Activated naive CD4-positive, alpha-beta T cell treated with Interleukin-2 at 50 U/mL for 16 hours (primary cell): ENCODE results near the gene SARNP.
"Not testable (repeated sequence)": the region's sequence is repeated elsewhere in the genome, so short reads cannot be mapped to it uniquely, and the experiment has no call there.

Experiments
- DNase-seq: peaks from one replicate; pipeline ENCODE4 v3.0.0-alpha.2; 2020

SARNP gene

GRCh38 chr12:55838361-55838760, 20.8 kb upstream of the SARNP start:
- DNase-seq: no peak

DNA sequence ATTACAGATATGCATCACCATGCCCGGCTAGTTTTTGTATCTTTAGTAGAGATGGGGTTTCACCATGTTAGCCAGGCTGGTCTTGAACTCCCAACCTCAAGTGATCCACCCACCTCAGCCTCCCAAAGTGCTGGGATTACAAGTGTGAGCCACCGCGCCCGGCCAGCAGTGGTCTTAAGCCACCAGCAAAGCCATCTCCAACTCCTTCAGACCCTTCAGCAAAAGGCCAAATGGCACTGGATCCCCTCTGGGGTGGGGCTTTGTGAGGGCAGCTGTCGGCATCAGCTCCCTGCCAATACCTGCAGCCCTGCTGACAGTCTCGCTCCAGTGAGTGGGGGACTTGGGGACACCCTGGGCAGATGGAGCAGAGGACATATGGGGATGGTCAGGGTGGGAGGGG, 16.9 kb upstream of the SARNP start:
- DNase-seq: not testable (repeated sequence)

DNA sequence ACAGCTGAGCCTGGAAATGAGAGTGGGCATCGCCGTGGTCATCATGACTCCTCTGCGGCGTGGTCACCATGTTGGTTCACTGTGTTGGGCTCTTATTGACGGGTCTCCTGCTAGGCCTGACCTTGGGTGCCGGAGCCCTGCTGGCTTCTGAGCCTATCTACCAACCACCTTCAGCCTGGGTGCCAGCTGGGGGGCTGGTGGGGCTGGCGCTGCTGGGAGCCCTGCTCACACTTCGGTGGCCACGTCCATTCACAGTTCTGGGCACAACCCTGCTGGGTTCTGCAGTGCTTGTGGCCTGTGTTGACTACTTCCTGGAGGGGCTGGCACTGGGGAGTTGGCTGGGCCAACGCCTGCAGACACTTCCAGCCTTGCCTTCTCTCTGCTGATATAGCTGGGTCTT, 15.5 kb upstream of the SARNP start:
- no peak for DNase-seq

GRCh38 chr12:55831447-55831815, 13.9 kb upstream of the SARNP start:
- no peak for DNase-seq

GRCh38 chr12:55830601-55831446, 13.3 kb upstream of the SARNP start:
- peak; percentile 44 for DNase-seq

DNA sequence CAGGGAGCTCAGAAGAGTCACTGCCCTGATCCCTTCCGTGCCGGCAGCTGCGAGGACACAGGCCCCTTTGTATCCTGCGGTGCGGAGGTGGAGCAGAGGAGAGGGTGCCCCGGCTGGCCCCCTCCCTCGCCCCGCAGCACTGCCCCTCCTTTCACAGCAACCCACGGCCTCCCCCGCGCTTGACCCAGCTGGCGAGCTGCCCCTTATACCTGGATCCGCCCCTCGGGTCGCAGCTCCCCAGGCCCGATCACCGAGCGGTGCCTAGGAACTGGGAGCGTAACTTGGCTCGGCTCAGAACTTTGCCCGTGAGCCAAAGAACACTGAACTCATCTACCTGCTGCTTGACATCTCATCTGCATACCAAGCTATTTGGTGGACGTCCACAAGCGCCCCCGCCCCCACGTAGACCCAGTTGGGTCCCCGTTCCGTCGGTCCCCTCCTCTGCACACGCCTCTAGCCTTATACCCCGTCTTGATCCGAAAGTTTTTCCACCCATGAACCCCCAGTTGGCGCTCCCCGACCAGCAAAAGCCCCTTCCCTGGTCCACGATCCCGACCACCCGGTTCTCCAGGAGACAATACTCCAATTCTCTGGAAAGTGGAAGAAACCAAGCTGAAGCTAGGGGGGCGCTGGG, 12.6 kb upstream of the SARNP start:
- peak; percentile 29 for DNase-seq

- no peak for DNase-seq
Observed at GRCh38 chr12:55828357-55828756, 10.8 kb upstream of the SARNP start.

DNA sequence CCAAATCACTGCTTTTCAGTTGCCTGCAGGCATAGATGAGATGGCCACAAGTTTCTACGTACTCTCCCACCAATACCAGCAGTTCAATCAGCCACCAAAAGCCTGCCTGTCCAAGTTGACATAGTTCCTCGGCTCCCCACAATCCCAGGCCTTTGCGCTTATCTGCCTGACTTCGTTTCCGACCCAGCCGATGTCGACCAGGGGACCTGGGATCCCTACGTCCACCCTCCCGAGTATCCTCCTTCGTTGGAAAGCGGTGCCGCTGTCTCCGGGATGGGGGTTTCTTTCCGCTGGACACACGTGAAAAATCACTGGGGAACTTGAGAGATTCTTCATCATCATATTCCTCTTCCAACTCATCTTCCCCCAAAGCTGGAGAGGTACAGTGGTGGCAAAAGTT, 10.3 kb upstream of the SARNP start:
- DNase-seq: no peak

DNA sequence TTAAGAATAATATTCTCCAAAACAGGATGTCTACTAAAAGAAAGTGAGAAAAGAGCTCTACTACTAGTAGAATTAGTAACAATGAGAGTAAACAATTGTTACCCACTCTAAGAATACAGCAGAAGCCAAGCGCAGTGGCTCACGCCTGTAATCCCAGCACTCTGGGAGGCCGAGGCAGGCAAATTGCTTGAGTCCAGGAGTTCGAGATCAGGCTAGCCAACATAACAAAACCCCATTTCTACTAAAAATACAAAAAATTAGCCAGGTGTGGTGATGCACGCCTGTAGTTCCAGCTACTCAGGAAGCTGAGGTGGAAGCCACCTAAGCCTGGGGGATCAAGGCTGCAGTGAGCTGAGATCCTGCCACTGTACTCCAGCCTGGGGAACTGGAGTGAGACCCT, 7.2 kb upstream of the SARNP start:
- DNase-seq: no peak

DNA sequence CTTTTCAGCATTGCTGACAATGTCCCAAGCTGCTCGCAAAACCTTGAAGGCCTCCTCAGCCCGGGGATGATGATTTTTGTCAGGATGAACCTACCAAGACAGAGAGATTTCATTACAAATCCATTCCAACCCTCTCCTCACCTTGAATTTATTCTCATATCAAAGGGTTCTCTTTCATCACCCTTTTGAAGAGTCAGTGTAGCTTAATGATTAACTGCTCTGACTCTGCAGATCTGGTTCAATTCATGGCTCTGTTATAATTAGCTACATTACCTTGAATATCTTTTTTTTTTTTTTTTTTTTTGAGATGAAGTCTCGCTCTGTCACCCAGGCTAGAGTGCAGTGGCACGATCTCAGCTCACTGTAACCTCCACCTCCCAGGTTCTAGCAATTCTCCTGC, 5.9 kb upstream of the SARNP start:
- DNase-seq: no peak

GRCh38 chr12:55822228-55822627, 4.7 kb upstream of the SARNP start:
- no peak for DNase-seq

DNA sequence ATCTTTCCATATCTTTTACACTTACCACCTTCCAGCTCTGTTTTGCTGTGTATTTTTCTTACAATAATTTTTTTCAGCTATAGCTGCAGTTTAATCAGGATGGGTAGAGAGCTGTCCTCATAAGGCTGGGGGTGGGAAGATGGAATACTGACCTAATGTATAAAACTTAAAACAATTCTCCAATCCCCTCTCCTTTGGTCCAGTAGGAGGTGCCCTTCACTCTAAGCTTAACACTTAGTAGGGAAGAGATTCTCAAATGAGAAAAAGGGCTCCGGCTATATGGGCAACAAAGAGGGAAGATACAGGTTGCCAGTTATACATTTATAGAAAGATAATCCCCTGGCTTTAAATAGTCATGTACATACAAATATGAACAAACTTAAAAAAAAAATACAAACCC, 3.2 kb upstream of the SARNP start:
- no peak for DNase-seq

DNA sequence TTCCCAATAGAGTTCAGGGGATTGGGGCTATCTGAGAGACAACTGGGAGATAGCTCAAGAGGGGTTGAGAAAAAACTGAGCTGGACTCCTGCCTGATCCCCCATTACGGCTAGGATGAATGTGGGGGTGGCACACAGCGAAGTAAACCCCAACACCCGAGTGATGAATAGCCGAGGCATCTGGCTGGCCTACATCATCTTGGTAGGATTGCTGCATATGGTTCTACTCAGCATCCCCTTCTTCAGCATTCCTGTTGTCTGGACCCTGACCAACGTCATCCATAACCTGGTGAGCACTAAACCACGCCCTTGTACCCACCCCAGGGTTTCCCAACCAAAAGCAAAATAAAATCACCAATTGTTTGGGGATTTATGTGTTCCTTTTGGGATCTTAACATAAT, 1.4 kb upstream of the SARNP start:
- DNase-seq: no peak

- no peak for DNase-seq
Observed at GRCh38 chr12:55818140-55818728, 710 bp upstream of the SARNP start.

DNA sequence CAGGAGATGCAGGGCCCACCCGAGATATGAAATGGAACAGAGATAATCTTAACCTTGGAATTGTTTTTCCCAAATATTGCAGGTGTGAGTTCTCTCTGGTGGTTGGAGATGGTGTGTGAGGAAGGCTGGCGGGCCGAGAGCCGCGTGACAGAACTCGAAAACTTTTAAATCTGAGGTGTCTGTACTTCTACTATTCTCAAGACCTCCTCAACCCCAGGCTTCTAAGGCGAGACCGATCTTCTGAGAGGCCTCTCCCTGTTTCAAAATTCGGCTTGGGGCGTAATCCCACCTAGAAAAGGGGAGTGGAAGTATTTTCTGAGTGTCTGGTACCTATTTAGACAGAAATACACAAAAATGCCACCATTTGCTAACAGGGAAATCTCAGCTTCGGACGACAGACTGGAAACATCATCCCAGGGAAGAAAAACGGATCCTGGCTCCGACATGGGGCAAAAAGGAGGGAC, 611 bp downstream of the SARNP start:
- DNase-seq: no peak

GRCh38 chr12:55815473-55815872, 2.1 kb downstream of the SARNP start:
- no peak for DNase-seq

DNA sequence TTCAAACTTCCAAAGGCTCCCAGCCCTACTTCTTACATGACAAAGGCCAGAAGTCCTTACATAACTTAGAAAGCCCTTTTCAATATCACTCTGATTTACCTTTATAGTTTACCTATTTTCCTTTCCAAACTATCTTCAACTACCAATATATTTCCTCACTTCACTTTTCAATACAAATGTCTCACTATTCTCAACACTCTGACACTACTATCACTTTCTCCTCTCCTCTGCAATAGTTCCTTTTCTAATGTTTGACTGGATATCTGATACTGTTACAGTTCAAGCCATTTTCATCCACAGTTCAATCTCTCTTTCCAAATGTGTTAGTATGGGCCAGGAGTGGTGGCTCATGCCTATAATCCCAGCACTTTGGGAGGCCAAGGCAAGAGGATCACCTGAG, 3.3 kb downstream of the SARNP start:
- DNase-seq: no peak

DNA sequence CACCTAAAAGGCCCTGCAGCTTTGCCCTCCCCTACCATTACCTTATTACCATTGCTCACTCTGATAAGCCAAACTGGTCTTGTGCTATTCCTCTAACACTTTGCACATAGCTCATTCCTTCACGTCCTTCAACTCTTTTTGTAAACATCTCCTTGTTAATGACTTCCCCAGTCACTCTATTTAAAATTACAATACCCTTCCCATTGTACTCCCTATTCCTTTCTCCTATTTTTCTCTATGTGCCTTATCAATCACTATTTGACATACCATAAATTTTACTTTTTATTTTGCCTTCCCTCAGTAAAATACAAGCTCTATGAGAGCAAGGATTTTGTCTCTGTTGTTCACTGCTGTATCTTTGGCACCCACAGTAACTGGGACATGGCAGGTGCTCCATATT, 5.4 kb downstream of the SARNP start:
- DNase-seq: no peak

GRCh38 chr12:55809274-55809673, 8.2 kb downstream of the SARNP start:
- DNase-seq: no peak

DNA sequence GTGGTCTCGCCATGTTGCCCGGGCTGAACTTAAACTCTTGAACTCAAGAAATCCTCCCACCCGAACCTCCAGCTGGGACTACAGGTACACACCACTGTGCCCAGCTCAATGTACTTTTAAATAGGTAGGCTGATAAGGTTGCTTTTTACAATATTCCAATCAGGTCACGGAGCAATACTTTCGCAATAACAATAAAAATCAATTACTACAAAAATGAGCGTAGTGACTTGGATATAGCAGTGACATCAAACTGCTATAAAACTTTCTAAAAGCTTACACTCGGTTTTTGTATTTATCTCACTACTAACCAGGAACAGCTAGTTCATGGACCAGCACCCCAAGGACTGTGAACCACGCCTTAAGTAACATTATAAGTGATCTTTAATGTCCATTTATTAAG, 10.5 kb downstream of the SARNP start:
- no peak for DNase-seq

DNA sequence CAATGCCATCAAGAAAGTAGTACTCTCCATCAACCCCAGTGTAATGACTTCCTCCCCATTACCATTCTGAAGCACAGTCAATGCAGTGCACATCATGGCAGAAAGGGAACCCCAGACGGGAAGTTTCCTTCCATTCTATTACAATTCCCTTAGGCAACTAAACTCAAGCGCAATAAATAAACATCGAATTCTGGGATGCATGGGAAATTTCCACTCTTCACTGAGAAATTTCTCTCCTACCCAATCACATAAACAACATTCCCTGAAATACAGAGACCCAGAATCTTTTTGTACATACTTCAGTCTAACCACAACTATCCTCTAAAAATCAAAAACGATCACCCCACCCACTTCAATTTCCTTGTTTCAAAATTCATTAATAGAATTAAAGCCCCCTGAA, 20.0 kb downstream of the SARNP start:
- no peak for DNase-seq

DNA sequence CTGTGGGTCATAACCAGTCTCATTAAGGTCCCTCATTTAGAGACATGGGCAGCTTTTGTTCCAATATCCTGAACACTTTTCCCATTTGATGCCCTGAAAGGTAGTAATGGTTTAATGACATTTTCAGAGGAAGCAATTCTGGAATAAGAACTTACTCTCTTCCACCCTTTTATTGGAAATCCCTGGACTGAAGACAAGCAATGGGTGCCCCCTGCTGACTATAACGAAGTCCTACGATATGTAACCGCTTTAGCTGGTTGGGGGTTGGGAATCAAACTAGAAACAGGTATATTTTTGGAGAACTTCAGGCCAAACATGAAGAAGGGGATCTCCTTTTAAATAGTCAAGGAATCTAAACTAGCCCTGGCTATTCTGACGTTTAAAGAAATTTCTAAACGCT, 20.5 kb downstream of the SARNP start:
- no peak for DNase-seq

DNA sequence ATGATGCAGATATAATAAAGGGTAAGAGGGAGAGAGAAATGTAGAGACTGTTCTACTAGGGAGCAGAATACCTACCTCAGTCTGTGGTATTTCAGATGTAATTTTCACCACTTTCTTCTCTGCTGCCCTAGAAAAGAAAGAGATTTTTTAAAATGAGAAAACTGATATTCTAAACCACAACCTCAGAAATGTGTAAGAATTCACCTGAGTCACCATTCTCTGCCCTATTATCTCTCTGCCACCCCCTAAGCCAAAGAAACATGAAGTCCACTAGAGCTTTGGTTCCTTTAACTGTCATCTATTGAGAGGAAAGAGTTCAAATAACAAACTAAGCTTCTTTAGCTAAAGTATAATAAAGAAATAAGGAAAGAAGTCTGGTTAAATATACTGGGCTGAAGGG, 21.6 kb downstream of the SARNP start:
- DNase-seq: no peak

DNA sequence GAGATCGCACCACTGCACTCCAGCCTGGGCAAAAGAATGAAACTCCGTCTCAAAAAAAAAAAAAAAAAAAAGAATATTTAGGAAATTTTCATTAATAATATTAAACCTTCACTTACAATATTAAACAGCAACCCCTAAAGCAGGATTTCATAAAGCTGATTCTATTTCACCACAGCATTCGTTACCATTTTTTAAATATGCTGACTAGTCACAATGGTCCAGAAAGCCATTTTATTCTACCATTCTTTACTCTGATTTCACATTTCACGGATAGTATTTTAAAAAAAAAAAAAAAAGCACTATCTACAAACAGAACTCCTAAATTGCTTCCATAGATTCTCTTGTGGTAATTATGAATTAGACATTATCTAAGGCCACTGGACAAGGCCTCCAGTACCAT, 27.6 kb downstream of the SARNP start:
- DNase-seq: no peak
